Fibroblast of skin of abdomen (primary cell): ENCODE data around the gene CPPED1.

Source experiments
- DNase-seq: peaks from one replicate; pipeline ENCODE4 v3.0.0-alpha.2; 2013

CPPED1 gene

DNA sequence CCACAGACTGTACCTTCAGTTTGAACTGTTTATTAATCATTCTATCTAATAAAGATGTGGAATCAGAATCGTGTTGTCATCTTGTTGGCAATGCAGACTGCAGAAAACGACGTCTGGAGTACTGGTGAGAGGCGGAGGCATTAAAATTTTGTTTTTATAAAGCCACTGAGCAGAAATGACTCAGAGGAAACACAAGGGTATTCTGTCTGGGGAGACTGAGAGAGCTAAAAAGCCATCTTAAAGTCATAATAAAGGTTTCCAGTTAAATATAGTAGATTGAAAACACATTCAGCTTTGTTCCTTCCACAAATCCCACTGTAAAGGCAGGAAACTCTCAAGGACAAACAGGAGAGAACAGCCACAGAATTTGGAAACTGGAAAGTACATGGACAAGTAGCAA is 74.2 kb downstream of the CPPED1 start:
- DNase-seq: peak; percentile 78

DNA sequence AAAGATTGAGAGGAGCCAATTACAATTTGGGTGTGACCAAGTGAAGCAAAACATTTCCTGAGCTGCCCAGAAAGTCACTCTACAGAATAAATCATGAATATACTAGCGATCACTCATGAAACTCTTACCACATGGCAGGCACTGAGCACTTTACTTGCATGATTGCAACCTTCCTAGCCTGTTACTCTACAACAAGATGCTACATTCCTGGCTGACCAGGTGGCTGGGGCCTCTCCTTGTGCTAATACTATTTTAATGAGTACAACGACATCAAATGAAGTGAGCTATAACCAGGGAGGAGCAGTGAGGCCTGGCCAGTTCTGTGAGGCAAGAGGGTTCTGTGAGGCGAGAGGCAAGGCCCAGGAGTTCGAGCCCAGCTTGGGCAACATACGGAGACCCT is 75.2 kb downstream of the CPPED1 start:
- peak; percentile 14 for DNase-seq

DNA sequence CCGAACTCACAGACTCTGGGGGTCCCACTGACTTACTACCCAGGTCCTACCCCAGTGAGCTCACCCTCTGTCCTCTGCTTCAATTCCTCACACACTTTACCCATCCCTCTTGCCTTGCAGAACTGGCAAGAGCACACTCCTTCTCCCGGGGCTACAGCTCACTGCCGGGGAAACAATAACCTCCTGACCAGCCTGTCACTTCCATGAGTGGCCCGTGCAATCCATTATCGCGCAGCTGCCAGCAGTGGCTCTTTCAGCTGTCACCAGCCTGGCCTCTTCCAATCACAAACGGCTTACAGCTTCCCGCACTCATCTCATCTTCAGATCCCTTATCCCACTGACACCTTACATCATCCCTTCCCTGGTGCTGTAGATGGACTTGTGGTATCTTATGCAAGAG is 79.5 kb downstream of the CPPED1 start:
- no peak for DNase-seq

DNA sequence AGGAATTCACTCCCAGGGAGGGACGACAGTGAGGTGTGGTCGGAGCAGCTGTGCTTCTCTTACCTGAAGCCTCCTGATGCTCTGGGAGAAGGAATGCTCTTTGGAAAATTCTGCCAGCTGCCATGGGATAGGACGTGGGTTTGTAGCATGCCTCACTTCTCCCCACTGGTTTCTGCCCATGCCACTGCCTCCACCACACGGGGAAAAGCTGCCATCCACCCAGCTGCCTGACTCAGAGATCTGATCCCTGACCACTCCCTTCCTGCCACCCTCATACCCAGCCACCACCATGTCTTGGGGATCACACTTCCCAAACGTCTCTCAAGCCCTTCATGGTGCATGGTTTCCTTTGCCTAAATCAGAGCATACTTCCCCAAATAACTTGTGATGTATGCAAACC is 80.0 kb downstream of the CPPED1 start:
- no peak for DNase-seq

DNA sequence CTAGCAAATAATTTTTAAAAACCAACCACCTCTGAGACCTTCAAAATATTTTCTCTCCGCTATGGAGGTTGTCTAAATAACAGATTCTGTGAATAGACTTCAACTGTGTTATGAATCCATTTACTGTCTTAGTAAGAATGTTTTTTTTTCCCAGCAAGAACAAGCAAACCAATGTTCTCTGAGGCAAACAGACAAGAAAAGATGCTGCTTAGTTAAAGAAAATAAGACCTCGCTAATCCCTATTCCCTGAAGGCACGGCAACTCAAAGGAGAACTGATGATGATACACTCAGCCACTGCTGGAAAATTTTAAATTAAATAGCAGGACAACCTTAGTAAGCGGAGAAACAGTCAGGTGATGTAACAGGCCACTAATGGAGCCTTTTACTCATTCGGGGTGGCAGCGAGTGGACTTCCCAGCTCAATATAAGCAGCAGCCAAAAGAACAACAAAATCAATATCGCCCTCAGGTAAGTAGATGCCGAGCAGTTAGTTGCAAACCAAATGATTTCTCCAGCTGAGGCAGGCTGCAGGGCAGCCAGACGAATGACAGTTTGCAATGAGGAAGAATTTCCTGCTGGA is 81.8 kb downstream of the CPPED1 start:
- DNase-seq: no peak

DNA sequence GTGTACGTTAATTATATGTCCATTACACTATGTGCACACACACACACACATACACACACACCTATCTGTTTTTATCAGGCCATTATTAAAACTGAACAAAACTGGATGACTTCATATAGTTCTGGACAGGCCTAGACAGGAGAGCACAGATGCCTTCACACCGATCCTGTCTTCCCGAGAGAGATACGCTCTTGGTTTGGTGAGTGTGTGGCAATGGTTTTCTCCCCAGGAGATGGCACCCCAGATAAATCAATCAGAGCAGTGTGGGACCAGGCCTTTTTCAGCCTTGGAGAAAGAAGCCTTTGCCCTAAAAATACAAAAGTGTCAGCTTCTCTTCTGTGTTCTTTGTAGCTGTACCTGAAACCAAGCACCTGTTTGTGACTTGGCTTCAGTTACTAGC is 83.7 kb downstream of the CPPED1 start:
- DNase-seq: no peak

DNA sequence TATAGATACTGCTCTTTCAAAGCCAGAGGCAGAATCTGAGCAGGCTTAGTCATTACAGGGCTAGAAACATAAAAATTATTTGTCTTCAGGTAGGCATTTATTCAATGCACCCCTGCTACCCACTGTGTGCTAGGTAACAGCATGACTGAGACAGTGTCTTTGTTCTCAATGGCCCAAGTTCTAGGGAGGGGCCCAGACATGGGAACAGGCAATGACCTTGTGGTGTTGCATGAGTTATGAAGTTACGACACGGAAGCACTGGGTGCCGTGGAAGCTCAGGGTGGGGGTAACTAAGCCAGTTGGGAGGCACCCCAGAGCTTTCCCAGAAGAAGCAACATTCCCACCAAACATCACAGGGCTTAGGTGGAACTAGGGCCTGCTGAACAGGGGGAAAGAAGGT is 87.0 kb downstream of the CPPED1 start:
- DNase-seq: no peak

DNA sequence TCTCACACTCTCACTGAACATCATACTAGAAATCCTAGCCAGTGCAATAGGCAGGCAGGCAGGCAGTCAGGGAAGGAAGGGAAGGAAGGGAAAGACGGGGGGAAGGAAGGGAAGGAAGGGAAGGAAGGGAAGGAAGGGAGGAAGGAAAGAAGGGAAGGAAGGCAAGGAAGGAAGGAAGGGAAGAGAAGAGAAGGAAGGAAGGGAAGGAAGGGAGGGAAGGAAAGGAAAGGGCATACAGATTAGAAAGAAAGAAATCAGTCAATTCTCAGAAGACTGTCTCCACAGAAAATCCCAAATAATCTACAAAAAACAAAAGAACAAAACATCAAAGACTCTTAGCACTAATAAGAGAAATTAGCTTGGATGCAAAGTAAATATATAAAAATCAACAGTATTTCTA is 93.9 kb downstream of the CPPED1 start:
- DNase-seq: no peak

DNA sequence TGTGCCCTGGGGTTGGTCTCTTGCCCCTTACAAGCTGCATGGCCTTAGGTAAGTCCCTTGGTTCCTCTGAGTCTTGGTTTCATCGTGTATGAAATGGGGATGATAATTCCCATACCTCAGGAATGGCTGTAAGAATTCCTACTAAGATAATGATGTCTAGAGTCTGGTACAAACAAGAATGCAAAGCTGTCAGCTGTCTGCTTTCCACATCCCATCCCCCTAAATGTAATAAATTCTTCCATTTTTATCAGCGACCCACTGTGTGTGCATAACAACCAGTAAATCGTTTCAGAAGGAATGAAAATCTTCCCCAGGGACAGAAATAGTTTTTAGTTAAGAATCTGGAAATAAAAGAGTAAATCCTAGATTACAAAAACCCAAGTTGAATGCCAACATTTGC is 95.4 kb downstream of the CPPED1 start:
- no peak for DNase-seq

DNA sequence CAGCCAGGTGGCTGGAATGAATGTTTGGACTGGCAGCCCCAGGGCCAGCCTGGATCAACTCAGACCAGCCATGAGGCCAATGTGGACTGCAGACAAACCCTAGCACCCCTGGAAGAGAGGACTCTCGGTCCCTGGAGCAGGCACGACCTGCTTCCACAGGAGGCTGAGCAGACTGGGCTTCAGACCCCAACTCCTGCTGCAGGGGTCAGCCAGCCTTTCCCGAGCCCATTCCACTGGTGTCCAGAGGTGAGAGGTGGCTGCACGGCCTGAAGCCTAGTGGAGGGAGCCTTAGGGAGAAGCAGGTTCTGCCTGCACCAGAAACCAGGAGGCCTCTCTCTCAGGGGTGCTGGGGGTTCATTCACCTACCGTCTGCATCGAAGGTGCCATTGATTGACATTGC is 97.1 kb downstream of the CPPED1 start:
- no peak for DNase-seq

DNA sequence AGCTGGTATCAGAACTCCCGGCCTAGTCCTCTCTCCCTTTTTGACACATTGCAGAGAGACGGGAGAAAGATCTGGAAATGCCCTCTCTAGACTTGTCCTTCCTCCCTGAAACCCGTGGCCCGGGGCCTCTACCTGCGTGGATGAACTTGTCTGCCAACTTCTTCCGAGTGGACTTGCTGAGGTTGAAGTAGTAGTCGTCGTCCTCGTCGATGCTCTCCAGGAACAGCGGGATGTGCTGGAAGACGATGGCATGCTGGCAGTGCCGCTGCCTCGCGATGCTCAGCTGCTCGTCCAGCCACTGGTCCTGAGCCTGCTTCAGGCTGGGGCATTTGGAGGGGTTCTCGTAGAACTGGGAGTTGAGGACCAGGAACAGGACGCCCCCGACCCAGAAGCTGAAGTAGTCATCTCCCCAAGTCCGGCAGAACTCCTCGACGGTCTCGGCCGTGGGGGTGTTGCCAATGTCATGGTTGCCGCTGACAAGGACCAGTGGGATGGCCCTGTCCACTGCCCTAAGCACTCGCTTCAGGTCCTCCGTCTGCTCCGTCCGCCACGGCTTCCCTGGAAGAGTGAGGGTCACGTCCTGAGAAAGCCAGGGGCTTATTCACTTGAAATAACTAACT is 99.1 kb downstream of the CPPED1 start:
- DNase-seq: no peak

DNA sequence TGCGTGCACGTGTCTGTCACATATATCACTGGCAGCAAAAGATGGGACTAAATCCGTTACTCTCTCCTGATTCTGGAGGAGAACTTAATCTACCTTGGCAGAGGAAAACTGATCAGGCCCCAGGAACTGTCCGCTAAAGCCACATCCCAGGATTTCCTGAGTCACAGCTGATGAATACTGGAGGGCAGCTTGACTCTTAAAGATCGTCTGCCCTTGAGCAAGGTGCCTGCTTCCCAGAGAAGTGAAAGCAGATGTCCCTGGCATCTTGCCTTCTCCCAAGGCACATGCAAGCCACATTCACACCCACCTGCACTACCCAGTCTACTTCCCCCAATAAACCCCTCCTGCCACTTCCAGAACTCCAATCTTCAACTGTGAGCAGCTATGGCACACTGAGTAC is 99.8 kb downstream of the CPPED1 start:
- DNase-seq: no peak

DNA sequence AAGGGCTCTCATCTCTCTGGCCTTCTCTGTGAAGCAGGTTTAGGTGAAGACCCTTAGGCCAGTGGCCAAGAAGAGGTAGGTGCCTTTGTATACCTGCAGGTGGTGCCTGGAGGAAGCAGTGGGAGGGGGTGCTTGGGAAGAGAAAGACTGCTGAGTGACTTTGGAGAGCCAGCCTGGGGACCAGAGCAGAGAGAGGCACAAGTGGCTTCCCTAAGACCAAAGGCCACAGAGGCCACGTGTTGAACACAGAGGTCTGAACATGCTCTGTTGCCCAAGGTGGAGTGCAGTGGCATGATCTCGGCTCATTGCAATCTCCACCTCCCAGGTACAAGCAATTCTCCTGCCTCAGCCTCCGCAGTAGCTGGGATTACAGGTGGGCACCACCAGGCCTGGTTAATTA is 103.5 kb downstream of the CPPED1 start:
- no peak for DNase-seq

DNA sequence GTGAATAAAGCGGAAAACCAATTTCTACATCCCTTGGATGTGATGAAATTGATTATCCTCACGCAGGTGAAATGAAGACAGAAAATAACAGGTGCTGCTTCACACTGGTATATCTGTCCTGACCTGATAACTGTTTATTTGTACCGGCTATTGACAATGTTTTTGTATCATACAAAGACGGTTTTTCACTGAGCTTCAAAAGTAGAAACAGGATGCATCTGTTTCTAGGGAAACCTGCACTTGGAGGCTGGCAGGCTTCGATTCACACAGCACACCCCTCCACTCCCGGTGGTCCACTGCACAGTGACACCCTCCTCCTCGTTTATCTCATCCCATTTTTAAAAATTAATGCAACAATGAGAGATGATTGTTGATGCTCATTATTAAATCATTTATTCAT is 104.5 kb downstream of the CPPED1 start:
- DNase-seq: no peak

DNA sequence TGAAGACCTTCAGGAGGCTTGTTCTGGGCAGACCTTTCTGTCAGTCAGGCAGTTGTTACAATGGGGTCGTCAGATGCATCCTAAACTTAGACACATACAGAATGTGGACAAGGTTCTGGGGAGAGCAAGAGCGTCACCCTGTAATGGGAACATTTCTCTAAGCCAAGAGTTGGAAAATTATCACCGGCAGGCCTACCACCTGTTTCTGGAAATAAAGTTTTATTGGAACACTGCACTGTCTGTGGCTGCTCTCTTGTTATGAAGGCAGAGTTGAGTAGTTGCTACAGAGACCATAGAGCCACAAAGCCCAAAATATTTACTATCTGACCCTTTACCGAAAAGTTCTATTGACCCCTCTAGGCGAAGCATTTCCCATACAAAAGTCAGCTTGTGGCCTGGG is 106.2 kb downstream of the CPPED1 start:
- no peak for DNase-seq

DNA sequence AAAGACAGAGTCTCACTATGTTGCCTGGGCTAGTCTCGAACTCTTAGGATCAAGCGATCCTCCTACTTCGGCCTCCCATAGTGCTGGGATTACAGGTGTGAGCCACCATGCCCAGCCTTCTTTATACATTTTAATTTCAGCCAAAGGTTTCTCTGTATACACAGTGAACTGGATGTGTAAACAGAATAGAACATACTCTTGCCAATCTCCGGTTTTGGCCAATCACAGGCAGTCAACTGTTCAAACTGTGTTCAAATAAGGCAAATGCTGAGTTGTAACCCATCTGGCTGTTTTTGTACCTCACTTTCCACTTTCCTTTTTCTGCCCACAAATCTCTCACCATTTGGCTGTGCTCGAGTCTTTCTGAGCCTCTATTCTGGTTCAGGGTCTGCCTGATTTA is 108.2 kb downstream of the CPPED1 start:
- no peak for DNase-seq

DNA sequence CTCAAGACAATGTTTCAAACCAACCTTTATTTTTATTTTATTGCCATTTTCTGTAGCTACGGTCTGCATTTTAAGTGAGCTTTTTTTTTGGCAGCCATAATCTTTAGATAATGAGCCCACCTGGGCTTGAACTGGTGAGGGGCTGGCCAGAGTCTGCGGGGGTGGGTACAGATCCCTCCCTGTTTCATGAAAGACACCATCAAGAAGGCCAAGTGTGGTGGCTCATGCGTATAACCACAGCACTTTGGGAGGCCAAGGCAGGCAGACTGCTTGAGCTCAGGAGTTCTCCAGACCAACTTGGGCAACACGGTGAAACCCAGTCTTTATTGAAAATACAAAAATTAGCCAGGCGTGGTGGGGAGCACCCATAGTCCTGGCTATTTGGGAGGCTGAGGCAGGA is 113.7 kb downstream of the CPPED1 start:
- no peak for DNase-seq

DNA sequence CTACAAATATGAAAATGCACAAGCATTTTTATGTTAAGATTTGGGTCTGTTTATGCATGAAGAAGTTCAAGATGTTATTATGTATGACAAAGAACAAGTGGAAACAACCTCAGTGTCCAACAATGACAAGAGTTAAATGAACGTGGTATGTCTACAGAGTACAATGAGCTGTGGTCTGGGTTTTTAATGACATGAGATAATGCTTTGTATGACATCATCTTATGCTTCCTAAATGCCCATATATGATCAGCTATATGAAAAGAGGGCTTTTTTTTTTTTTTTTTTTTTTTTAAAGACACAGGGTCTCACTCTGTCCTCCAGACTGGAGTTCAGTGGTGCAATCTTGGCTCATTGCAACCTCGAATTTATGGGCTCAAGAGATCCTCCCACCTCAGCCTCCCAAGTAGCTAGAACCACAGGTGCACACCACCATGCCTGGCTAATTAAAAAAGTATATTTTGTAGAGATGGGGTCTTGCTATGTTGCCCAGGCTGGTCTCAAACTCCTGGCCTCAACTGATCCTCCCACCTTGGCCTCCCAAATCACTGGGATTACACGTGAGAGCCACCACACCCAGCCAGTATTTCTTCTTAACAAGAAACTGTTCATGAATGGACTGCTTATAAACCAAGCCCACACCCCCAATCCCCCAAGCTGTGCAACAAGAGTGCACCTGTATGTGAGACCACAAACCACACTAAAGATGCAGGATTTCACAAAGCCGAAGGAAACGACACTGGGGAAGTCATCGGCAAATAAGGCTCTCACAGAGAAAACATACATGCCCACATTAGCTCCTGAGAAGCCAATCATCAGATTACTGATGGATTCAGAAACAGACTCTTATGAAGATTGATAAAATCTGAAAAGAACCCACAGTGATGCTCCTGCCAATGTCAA is 114.5 kb downstream of the CPPED1 start:
- DNase-seq: no peak

DNA sequence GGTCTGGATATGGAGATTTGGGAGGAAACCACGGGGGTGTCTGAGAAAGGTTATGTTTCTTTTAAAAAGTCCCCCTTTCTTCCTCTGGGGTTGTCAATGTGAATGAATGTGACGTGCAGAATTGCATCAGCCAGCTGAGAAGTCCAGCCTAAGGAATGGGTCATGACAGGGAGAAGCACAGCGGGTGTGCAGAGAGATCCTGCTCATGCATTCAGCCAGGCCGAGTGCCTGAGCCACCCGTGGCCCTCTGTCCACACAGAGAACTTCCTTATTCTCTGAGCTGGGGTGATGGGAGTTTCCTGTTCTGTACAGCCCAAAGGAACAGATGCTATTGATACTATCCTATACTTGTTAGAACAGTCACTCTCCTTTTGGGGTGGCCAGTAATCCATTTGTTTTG is 117.9 kb downstream of the CPPED1 start:
- DNase-seq: no peak

DNA sequence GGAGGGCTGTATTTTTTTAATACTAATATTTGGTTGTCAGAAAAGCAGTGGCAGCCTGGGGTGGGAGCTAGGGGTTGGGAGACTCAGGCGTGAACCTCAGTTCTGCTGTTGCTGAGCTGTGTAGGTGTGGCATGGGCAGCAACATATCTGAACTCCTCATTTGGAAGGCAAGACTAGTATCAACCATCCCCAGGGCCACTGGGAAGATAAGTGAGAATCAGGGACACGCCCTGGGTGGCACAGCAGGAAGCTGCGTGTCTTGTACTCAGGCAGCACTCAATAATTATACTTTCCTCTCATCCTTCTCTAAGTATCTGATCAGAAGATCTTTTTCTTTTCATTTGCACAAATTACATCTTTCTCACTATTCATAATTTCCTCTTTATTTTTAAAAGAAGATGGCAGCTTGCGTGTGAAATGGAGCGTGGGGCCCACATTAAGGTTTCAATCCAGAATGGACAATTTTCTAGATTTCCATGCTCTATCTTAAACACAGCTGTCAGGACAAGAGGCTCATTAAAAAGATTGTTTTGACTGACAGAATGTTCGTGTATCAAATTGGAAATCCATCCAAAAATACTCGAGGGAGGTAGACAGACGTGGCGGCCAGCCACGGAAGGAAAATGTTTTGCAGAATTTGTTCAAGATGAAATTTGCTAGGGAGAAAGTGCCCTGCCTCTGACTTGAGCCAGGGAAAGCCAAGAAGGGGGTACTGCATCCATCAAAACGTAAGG is 121.1 kb downstream of the CPPED1 start:
- DNase-seq: no peak

DNA sequence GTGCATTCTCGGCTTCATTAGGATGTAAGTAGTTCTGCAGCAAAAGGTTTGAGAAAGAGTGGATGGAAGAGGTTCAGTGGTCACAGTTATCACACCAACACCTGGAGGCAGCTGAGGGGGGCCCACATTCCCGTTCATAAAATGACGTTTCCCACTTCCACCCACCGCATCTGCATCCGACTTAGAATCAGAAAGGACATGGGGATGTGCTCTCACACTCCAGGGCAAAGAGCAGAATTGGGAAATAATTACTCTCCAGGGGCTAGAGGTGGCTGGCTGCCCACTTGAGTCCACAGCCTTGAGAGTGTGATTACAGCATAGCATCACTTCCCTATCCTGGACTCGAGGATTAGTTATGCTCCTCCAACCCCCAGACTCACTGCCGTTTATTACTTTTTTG is 122.0 kb downstream of the CPPED1 start:
- no peak for DNase-seq

DNA sequence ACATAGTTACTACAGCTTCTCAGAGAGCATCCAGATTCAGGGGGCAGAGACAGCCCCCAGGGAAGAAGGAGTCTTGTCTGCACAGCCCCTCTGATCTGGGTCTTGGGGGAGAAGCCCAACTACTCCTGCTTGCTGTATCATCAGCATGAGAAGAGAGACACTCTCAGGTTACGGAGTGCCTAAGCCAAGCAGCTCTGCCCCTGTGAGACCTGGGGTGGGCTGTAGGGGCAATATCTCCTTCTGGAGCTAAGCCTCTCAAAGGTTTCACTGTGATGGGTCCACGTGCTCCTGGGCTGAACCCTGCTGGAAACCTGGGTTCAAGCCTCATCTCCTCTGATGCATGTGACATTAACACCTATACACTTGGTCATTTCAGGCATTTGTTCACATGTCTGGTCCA is 123.2 kb downstream of the CPPED1 start:
- DNase-seq: no peak

DNA sequence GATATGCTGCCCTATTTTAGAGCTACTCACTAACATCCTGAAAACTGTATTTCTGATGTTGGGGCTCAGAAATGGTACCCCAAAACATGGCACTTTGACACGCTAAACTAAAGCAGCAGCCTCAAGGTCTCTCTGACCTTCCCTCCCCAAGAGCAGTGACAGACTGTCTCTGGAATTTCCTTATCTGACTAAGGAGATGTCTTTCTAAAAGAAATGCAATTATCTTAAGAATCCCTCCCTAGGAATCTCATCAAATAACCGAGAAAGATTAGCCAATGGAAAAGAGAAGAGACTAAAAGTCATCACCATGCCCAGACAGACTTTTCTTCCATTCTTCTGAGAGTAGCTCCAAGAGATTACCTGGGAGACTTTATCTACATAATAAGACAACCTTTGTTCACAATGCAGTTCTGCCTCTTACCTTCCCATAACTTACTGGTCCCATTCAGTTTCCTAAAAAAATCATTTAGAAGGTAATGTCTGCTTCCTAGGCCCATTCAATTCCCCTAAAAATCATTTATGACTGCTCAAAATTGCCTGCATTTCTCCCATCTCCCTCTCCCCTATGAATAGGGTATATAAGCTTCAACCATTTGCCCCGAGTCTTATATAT is 123.9 kb downstream of the CPPED1 start:
- peak; percentile 16 for DNase-seq
